Left lung (tissue), 10 donors: ENCODE results near the gene NEUROG3. TPM values are rescaled to one million over a fixed set of nuclear protein-coding genes. Genes with fewer than 3 reads are reported as not detected.
"Not testable (repeated sequence)": the region's sequence is repeated elsewhere in the genome, so short reads cannot be mapped to it uniquely, and the experiment has no call there.

Source experiments
- ATAC-seq: fragments of 200-7000 bp; cut with Tn5 transposase; one replicate; pipeline ENCODE4 v1.9.1; 2020; ENCODE audit warnings: moderate library complexity
- DNase-seq, 4 donors: peaks; one replicate each; pipeline ENCODE4 v3.0.0-alpha.2; 2013 to 2020
- H3K27ac ChIP-seq, 2 donors: fragments of 200-600 bp; sonication (generic) in 1 of 2; one replicate each; pipeline versions ENCODE4 v1.5.0 to v1.8.0; 2020 to 2021
- H3K27me3 ChIP-seq, 2 donors: fragments of 200-600 bp; sonication (generic) in 1 of 2; one replicate each; pipeline versions ENCODE4 v1.5.0 to v1.8.0; 2020 to 2021
- H3K36me3 ChIP-seq, 2 donors: fragments of 200-600 bp; sonication (generic) in 1 of 2; one replicate each; pipeline versions ENCODE4 v1.5.0 to v1.8.0; 2020 to 2021
- H3K4me1 ChIP-seq, 2 donors: fragments of 200-600 bp; one replicate each; pipeline ENCODE4 v1.8.0; 2021
- H3K4me3 ChIP-seq, 2 donors: fragments of 200-600 bp; sonication (generic) in 1 of 2; one replicate each; pipeline versions ENCODE4 v1.5.0 to v1.8.0; 2020 to 2021; ENCODE audit warnings: mild to moderate bottlenecking in 1 of 2
- H3K9me3 ChIP-seq, 2 donors: fragments of 200-600 bp; sonication (generic) in 1 of 2; one replicate each; pipeline versions ENCODE4 v1.5.0 to v1.8.0; 2020 to 2021
- CTCF ChIP-seq, 2 donors: fragments of 200-600 bp; sonication (generic) in 1 of 2; IDR thresholded peaks; one replicate each; pipeline versions ENCODE4 v1.5.0 to v1.8.0; 2021; ENCODE audit warnings: antibody characterized with exemption in 2 of 2
- intact Hi-C, 2 donors: fragments of 100-400 bp; cut with DNase I; formaldehyde crosslinking; loops; one replicate each; pipeline versions ENCODE4 v1.11.2 to v1.14.2; 2022
- polyA plus RNA-seq, 6 donors: library from polyadenylated mRNA; unstranded; fragments of 120-200 nt; gene quantifications; one replicate each; pipeline ENCODE4 v1.2.1, GENCODE V29; 2013; ENCODE audit not compliant: insufficient read length in 6 of 6
- total RNA-seq, 2 donors: library from RNA; stranded (reverse); fragmentation: NEBNext Ultra II Directional; extraction: Animal tissue kit (Norgen Biotek cat#: 25700); gene quantifications; one replicate each; pipeline ENCODE4 v1.2.1, GENCODE V29; 2021
- donor health status: DM: no; HTN: yes; CAD: no.
- donor health status: DM: no; HTN: no; CAD: no.

Gene NEUROG3
- total and polyA plus RNA-seq, 8 donors, result 0.16 to 0.17 TPM; not detected in 6

DNA sequence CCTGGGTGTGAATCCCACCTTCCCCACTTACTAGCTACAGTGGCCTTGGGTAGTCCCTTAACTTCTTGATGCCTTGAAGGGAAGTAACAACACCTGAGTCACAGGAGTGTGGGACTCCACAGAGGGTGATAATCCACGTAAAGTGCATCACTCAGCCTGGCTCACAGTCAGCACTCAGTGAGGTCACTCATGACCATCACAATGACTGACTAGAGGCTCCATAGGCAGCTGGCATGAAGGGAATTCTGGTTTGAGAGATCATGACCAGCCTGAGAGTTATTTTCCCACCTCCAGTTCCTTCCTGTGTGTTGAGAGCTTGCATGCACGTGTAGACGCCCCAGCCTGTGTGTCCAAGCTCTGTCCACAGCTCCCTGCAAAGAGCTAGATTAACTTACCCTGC lies 34.8 kb downstream of the NEUROG3 start:
- no peak overlapping the region for H3K27ac ChIP-seq
- intact Hi-C loops, result no loop called here
- TF ChIP-seq CTCF (IDR thresholded peaks at IDR 0.05), result no peak

GRCh38 chr10:69537449-69537848 lies 35.8 kb downstream of the NEUROG3 start:
- TF ChIP-seq CTCF (IDR thresholded peaks at IDR 0.05), result no peak
- Histone ChIP-seq H3K4me1 (no peaks in the 10 kb centered on the region), H3K4me3 (no peak overlapping the region), H3K9me3 (peaks cover 0 to 29% of the 10 kb centered on the region in 2 donors), H3K36me3 (no peaks in the 10 kb centered on the region), H3K27me3 (no peaks in the 10 kb centered on the region), H3K27ac (no peak overlapping the region)
- ATAC-seq, result no peak
- DNase-seq, result no peak
- intact Hi-C loops, result no loop called here

More for the DNA sequence above, 34.8 kb downstream of the NEUROG3 start:
- Histone ChIP-seq H3K4me3 (no peak overlapping the region), H3K27me3 (no peaks in the 10 kb centered on the region), H3K9me3 (peaks cover 0 to 28% of the 10 kb centered on the region in 2 donors), H3K4me1 (no peaks in the 10 kb centered on the region), H3K36me3 (no peaks in the 10 kb centered on the region)
- DNase-seq (no peak), ATAC-seq (no peak)

DNA sequence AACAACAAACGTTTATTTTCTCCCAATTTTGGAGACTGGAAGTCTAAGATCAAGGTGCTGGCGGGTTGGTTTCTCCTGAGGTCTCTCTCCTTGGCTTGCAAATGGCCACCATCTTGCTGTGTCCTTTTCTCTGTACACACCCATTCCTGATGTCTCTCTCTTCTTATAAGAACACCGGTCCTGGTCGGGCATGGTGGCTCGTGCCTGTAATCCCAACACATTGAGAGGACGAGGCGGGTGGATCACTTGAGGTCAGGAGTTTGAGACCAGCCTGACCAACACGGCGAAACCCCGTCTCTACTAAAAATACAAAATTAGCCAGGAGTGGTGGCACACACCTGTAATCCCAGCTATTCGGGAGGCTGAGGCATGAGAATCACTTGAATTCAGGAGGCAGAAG lies 36.7 kb downstream of the NEUROG3 start:
- H3K4me3 ChIP-seq, intact Hi-C loops, H3K4me1 ChIP-seq, ATAC-seq, DNase-seq, H3K27ac ChIP-seq, H3K36me3 ChIP-seq, H3K27me3 ChIP-seq: not testable (repeated sequence)
- H3K9me3 ChIP-seq, result peaks cover 0 to 27% of the 10 kb centered on the region in 2 donors

DNA sequence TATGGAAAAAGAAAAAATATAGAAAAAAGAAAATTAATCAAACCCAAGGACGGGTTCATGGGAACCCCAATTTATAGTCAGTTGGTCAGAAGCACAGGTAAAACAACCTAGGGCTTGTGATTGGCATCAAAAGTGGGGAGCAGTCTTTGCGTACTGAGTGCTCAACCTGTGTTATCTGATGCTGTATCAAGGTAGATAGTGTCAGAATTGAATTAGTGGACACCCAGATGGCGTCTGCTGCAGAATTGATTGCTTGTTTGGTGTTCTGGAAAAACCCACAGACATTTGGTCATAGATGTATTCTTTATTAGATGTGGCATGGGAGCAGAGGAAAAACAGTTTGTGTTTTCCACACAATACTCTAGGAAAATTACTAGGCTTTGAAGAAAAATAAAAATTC lies 39.6 kb downstream of the NEUROG3 start:
- intact Hi-C loops, result no loop called here
- TF ChIP-seq CTCF (IDR thresholded peaks at IDR 0.05), result no peak
- DNase-seq (no peak), ATAC-seq (no peak)
- Histone ChIP-seq H3K4me1 (no peaks in the 10 kb centered on the region), H3K9me3 (peaks cover 0 to 8% of the 10 kb centered on the region in 2 donors), H3K27me3 (no peaks in the 10 kb centered on the region), H3K36me3 (no peaks in the 10 kb centered on the region), H3K27ac (no peak overlapping the region), H3K4me3 (no peak overlapping the region)

DNA sequence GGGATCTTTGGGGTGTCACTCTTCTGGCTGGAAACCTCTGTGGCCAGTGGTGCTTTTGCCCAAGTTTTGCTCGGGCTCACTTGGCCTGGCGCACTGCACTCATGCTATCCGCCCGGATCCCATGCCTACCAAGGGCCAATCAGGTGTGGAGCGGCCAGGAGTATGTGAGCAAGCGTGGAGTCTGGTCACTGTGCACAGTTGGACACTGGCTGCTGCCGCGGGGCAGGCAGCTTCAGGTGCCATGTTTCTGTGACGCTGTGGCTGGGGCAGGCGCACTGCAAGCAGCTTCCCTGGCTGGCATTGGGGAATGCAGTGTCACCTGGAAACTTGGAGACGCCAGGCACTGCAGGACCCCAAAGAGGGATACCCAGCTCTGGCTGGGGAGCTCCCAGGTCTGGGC lies 45.3 kb downstream of the NEUROG3 start:
- ATAC-seq (no peak), DNase-seq (no peak)
- no peak for TF ChIP-seq CTCF (IDR thresholded peaks at IDR 0.05)
- H3K4me3 ChIP-seq, result no peak overlapping the region
- H3K9me3 ChIP-seq, result no peaks in the 10 kb centered on the region
- H3K27me3 ChIP-seq, result no peaks in the 10 kb centered on the region
- H3K4me1 ChIP-seq, result no peaks in the 10 kb centered on the region
- intact Hi-C loops, result no loop called here
- H3K27ac ChIP-seq, result no peak overlapping the region
- no peaks in the 10 kb centered on the region for H3K36me3 ChIP-seq

Other genes starting within 250 kb of the NEUROG3 start
- under 1 TPM; 0.31 to 0.55 TPM for gene TACR2, start 156.5 kb downstream of the NEUROG3 start, total RNA-seq
- under 1 TPM; 0.40 to 0.70 (median 0.45) TPM for gene TACR2, start 156.5 kb downstream of the NEUROG3 start, polyA plus RNA-seq
- gene TSPAN15, start 122.0 kb downstream of the NEUROG3 start, total RNA-seq, result 10 to 100 TPM; 52.4 to 67.9 TPM
- gene TSPAN15, start 122.0 kb downstream of the NEUROG3 start, polyA plus RNA-seq, result 10 to 100 TPM; 34.4 to 43.9 (median 38.9) TPM
- 1 to 10 TPM; 9.3 to 9.6 TPM for gene FAM241B, start 56.8 kb upstream of the NEUROG3 start, total RNA-seq
- 1 to 10 TPM; 6.1 to 8.2 (median 7.3) TPM for gene FAM241B, start 56.8 kb upstream of the NEUROG3 start, polyA plus RNA-seq
- gene COL13A1, start 228.5 kb upstream of the NEUROG3 start, total RNA-seq, result 1 to 10 TPM; 2.1 to 4.0 TPM
- 10 to 100 TPM; 45.9 to 68.5 (median 53.0) TPM for gene COL13A1, start 228.5 kb upstream of the NEUROG3 start, polyA plus RNA-seq